NT2/D1 (cell line): ENCODE data around the gene HNRNPUL1.
A peak's percentile ranks its signal among the peaks of the same experiment; 100 is the strongest.

Source experiments
- DNase-seq: peaks from one replicate; pipeline ENCODE4 v3.0.0-alpha.2; 2011; ENCODE audit warnings: low read depth, low spot score
- H3K27me3 ChIP-seq: 2 replicates; pipeline ENCODE4 v1.6.0; 2011; ENCODE audit warnings: mild to moderate bottlenecking; ENCODE audit not compliant: insufficient read length, insufficient read depth
- H3K36me3 ChIP-seq: 2 replicates; pipeline ENCODE4 v1.6.1; 2011; ENCODE audit warnings: mild to moderate bottlenecking, low read length, mixed read lengths; ENCODE audit not compliant: insufficient read depth, insufficient read length
- H3K4me1 ChIP-seq: 2 replicates; pipeline ENCODE4 v1.5.1; 2011; ENCODE audit not compliant: insufficient read depth, insufficient read length
- H3K4me3 ChIP-seq: 2 replicates; pipeline ENCODE4 v1.5.1; 2011; ENCODE audit warnings: low read depth; ENCODE audit not compliant: insufficient read length
- H3K9ac ChIP-seq: 2 replicates; pipeline ENCODE4 v1.6.0; 2011; ENCODE audit warnings: low read depth; ENCODE audit not compliant: insufficient read length
- H3K9me3 ChIP-seq: 2 replicates; pipeline ENCODE4 v1.5.1; 2011; ENCODE audit warnings: mild to moderate bottlenecking, low read length; ENCODE audit not compliant: insufficient read depth
- SUZ12 ChIP-seq: IDR thresholded peaks from 2 replicates; pipeline ENCODE4 v1.6.1; 2011; ENCODE audit not compliant: insufficient read length, insufficient read depth; ENCODE audit errors: extremely low read depth
- YY1 ChIP-seq: IDR thresholded peaks from 2 replicates; pipeline ENCODE4 v1.6.1; 2011; ENCODE audit not compliant: insufficient read length, insufficient read depth
- ZNF274 ChIP-seq: IDR thresholded peaks from 2 replicates; pipeline ENCODE4 v1.6.1; 2011; ENCODE audit warnings: mild to moderate bottlenecking, low read depth, low read length

The HNRNPUL1 gene

GRCh38 chr19:41323023-41323422, 58.9 kb downstream of the HNRNPUL1 start:
- no peaks in the 10 kb centered on the region for H3K27me3 ChIP-seq
- H3K4me1 ChIP-seq: peaks cover 49% of the 10 kb centered on the region
- H3K36me3 ChIP-seq: peaks cover 45% of the 10 kb centered on the region
- H3K9me3 ChIP-seq: no peaks in the 10 kb centered on the region
- H3K9ac ChIP-seq: peak overlapping the region; percentile 70
- TF ChIP-seq ZNF274: no peak
- TF ChIP-seq YY1: no peak
- TF ChIP-seq SUZ12: no peak
- DNase-seq: no peak
- H3K4me3 ChIP-seq: no peak overlapping the region

DNA sequence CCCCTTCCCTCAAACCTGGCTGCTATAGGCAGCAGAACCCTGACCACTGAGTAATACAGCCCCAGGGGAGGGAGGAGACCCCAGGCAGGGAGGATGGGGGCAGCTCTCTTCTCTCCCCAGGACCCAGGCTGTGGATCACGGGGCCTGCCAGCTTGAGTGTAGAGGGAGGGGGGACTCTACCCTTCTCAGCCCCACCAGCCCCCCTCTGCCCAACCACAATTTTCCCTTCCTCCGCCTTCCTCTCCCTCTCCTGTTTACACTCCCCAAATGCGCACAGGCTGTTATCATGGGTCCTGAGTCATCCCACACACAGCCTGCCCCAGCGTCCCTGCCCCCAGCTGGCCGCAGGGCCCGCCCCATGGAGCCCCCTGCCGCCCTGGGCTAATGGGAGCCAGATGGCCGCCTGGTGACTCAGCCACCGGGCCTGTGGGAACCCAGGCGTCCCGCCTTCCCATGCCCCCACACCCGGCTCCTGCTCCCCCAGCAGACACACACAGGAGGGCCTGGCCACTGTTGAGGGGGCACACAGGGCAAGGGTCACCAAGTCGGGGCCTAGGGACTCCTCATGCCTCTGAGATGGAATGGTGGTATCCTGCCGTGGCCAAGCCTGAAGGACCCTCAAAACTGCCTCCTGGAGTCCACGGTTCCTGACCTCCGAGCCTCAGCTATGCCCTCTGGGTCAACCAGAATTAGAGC, 59.4 kb downstream of the HNRNPUL1 start:
- H3K4me1 ChIP-seq: peaks cover 49% of the 10 kb centered on the region
- peak overlapping the region; percentile 70 for H3K9ac ChIP-seq
- DNase-seq: peak; percentile 50
- H3K9me3 ChIP-seq: no peaks in the 10 kb centered on the region
- H3K36me3 ChIP-seq: peaks cover 48% of the 10 kb centered on the region
- no peaks in the 10 kb centered on the region for H3K27me3 ChIP-seq
- TF ChIP-seq ZNF274 (no peak), SUZ12 (no peak), YY1 (no peak)
- peak overlapping the region; percentile 0 for H3K4me3 ChIP-seq

- TF ChIP-seq YY1: no peak
- TF ChIP-seq SUZ12: no peak
- TF ChIP-seq ZNF274: no peak
- Histone ChIP-seq H3K9ac (peak overlapping the region; percentile 34), H3K9me3 (no peaks in the 10 kb centered on the region), H3K36me3 (peaks cover 45% of the 10 kb centered on the region), H3K27me3 (no peaks in the 10 kb centered on the region), H3K4me3 (no peak overlapping the region), H3K4me1 (peaks cover 42% of the 10 kb centered on the region)
- DNase-seq: no peak
Measured at GRCh38 chr19:41324231-41324702, 60.1 kb downstream of the HNRNPUL1 start.

DNA sequence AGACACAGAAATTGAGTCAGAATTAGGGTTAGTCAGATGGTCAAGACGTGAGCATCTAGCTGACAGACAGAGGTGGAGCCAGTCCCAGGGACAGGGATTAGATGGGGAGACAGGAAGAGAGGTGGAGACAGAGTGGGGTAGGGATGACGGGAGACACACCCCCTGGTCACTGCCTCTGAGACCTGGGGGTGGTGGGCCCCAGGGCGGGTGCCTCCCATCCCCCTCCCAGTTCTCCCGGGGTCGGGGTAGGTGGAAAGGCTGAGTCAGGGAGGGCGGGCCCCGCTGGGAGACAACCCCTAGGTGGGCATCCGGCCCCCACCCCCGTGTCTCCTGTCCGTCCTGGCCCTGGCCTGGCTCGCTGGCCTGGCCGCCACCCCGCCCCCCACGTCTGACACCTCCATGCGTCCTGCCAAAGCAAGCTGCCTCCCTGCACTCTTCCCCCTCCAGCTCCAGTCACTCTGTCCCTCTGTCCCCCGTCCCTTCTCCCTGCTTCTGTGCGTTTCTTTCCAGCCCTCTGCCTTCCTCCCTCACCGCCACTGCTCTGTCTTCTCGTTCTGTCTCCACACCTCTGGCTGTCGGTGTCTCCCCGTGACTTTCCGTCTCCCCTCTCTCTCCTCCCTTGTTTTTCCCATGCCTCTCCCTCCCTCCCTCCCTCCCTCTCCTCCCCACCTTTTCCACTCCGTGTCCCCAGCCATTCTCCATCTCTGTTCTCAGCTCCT, 60.9 kb downstream of the HNRNPUL1 start:
- no peaks in the 10 kb centered on the region for H3K27me3 ChIP-seq
- peak overlapping the region; percentile 1 for H3K4me3 ChIP-seq
- peak overlapping the region; percentile 79 for H3K9ac ChIP-seq
- DNase-seq: no peak
- TF ChIP-seq YY1 (no peak), SUZ12 (no peak), ZNF274 (no peak)
- H3K36me3 ChIP-seq: peaks cover 37% of the 10 kb centered on the region
- H3K4me1 ChIP-seq: peaks cover 41% of the 10 kb centered on the region
- no peaks in the 10 kb centered on the region for H3K9me3 ChIP-seq

- TF ChIP-seq ZNF274: no peak
- no peak for TF ChIP-seq SUZ12
- TF ChIP-seq YY1: no peak
- H3K27me3 ChIP-seq: no peaks in the 10 kb centered on the region
- H3K36me3 ChIP-seq: peaks cover 35% of the 10 kb centered on the region
- H3K9ac ChIP-seq: peak overlapping the region; percentile 79
- H3K9me3 ChIP-seq: no peaks in the 10 kb centered on the region
- H3K4me1 ChIP-seq: peaks cover 41% of the 10 kb centered on the region
- peak overlapping the region; percentile 1 for H3K4me3 ChIP-seq
- no peak for DNase-seq
Measured at GRCh38 chr19:41325640-41325946, 61.4 kb downstream of the HNRNPUL1 start.

- Histone ChIP-seq H3K36me3 (peaks cover 31% of the 10 kb centered on the region), H3K9me3 (no peaks in the 10 kb centered on the region), H3K4me3 (peak overlapping the region; percentile 1), H3K27me3 (no peaks in the 10 kb centered on the region), H3K9ac (peak overlapping the region; percentile 79), H3K4me1 (peaks cover 38% of the 10 kb centered on the region)
- TF ChIP-seq YY1 (no peak), SUZ12 (no peak), ZNF274 (no peak)
- no peak for DNase-seq
Measured at GRCh38 chr19:41325947-41326706, 62.0 kb downstream of the HNRNPUL1 start.

GRCh38 chr19:41327076-41327575, 63.0 kb downstream of the HNRNPUL1 start:
- Histone ChIP-seq H3K4me3 (no peak overlapping the region), H3K4me1 (peaks cover 33% of the 10 kb centered on the region), H3K27me3 (no peaks in the 10 kb centered on the region), H3K9ac (no peak overlapping the region), H3K36me3 (peaks cover 31% of the 10 kb centered on the region), H3K9me3 (no peaks in the 10 kb centered on the region)
- DNase-seq: no peak
- no peak for TF ChIP-seq SUZ12
- TF ChIP-seq ZNF274: no peak
- no peak for TF ChIP-seq YY1
